ENCODE data around the gene PIEZO2.
"Not testable (repeated sequence)": the region's sequence is repeated elsewhere in the genome, so short reads cannot be mapped to it uniquely, and the experiment has no call there.

PIEZO2 gene

GRCh38 chr18:11148680-11149440 is 509 bp downstream of the PIEZO2 start:
- DNase-seq (ENCODE audit: low read depth in 2 of 2) = no peak

GRCh38 chr18:11147962-11148679 is 1.2 kb downstream of the PIEZO2 start:
- no peak for DNase-seq (ENCODE audit: low read depth in 2 of 2)

GRCh38 chr18:11147371-11147951 is 1.9 kb downstream of the PIEZO2 start:
- no peak for DNase-seq (ENCODE audit: low read depth in 2 of 2)

DNA sequence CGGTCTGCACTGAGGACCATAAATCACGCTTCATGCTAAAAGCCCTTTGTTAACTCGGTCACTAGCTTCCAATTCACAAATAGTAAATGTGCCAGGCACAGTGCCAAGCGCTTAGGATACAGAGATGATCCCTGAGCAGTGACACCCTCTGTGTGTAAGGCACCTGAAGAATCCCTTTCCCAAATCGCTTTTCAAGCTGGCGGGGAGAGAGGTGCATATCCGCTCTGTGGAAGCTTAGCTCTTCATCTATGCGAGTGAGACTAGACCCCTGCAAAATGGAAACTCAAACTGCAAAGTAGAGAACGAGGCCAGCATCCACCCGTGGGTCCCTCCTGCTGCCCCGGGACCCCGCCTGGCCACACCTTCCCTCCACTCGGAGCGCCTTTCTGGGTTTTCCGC is 2.4 kb downstream of the PIEZO2 start:
- DNase-seq (ENCODE audit: low read depth in 2 of 2) = no peak

GRCh38 chr18:11146238-11146946 is 3.0 kb downstream of the PIEZO2 start:
- no peak for DNase-seq (ENCODE audit: low read depth in 2 of 2)

DNA sequence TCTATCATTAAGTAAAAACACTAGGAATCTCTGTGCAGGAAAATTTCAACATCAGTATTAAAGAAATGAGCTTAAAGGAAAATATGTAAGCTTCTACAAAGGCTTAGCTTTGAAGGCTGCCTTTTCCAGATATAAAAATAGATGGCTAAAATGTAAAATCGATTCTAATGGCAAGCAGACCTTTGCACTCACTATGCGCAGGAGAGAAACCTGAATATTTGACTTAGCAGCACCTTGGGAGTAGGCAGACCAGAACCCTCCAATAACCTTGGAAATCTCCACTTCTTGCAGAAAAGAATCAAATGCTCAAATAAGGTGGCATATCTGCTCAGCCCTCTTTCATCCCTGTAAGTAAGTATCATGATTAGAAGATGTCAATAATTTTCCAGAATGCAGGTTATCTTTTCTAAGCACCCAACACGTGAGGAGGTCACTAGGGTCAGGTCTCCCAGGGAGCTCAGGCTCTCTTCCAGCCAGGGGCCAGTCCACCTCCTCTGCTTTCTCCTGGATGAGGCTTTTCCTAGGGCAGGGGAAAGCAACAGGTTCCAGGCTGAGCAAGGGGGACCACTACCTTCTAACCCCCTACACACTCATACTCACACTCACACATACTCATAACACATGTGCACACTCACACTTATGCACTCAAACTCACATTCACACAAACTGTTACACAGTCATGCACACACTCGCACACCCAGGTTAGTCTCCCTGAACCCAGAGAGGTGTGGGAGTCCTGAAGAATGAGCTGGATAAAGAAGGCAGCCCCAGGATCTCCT is 3.8 kb downstream of the PIEZO2 start:
- no peak for DNase-seq (ENCODE audit: low read depth in 2 of 2)

GRCh38 chr18:11137400-11137799 is 12.0 kb downstream of the PIEZO2 start:
- DNase-seq (ENCODE audit: low read depth in 2 of 2) = no peak

DNA sequence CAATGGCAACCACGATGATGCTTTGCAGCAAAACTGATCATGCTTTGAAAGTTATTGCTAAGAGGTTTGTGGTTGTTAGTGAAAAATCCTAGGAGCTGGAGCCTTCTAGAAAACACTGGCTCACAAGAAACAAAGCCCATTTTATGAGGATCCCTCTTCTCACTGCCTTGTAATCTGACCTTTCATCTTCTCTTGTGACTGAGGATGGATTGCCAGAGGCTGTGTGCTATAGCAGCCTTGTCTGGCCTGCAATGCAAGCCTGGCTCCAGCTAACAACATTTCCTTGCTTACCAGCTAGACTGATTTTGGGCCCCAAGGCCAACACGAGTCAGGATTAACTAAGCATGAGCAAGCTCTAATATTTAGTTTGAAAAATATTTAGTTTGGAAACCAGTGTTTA is 13.1 kb downstream of the PIEZO2 start:
- no peak for DNase-seq (ENCODE audit: low read depth in 2 of 2)

DNA sequence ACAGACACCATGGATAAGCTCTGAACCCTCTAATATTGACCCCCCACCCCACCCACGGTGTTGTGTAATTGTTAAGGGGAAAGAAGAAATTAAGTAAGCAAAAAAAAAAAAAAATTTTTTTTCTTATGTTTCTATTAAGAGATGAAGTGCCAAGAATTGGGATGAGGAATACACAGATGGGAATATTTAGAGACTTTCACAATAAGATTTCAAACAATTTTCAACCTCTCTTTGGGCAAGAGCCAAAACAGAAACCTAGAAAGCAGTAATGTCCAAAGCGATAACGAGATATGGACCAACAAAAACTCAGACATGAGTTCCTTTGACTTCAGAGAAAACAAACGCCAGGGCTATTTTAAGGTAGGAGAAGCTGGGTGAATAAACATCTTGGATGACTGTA is 14.4 kb downstream of the PIEZO2 start:
- no peak for DNase-seq (ENCODE audit: low read depth in 2 of 2)

DNA sequence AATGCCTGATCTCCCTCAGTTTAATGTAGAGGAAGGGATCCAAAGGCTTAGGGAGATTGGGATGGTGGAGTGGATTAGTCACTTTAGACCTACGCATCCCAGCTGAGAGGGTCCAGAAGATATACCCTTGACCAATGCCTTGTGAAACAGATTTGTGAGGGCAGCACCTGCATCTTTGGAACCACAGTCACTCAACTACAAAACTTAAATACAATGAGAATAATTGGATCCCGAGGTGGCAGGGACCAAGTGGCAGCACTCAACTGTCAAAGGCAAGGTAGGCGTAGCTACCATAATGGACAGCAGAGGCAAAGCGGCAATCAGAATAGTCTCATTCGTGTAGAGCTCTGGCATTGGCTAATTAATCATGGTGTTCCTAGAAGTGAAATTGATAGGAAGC is 20.3 kb downstream of the PIEZO2 start:
- not testable (repeated sequence) for DNase-seq (ENCODE audit: low read depth in 2 of 2)

GRCh38 chr18:11125492-11126315 is 23.7 kb downstream of the PIEZO2 start:
- no peak for DNase-seq (ENCODE audit: low read depth in 2 of 2)

DNA sequence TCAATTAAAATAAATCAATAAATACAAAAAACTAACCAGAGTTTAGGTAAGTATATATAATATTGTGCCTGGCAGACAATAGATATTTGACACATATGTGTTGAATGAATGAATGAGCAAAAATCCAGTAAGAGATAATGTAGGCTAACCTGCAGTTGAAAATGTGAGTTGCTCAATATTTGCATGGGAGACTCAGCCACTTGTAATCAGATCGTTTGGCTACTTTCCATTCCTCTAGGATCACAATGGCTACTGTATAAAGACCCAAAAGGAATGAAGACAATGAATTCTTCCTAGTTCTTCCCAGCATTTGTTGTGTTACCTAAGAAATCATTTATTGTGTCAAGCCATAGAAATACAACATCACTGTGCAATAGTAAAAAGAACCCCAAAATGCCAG is 25.3 kb downstream of the PIEZO2 start:
- no peak for DNase-seq (ENCODE audit: low read depth in 2 of 2)

GRCh38 chr18:11121443-11121849 is 27.9 kb downstream of the PIEZO2 start:
- DNase-seq (ENCODE audit: low read depth in 2 of 2) = no peak

- no peak for DNase-seq (ENCODE audit: low read depth in 2 of 2)
These were observed 29.3 kb downstream of the PIEZO2 start for GRCh38 chr18:11119959-11120587.

- no peak for DNase-seq (ENCODE audit: low read depth in 2 of 2)
These were observed 29.8 kb downstream of the PIEZO2 start for GRCh38 chr18:11119550-11119949.

GRCh38 chr18:11118051-11118766 is 31.2 kb downstream of the PIEZO2 start:
- no peak for DNase-seq (ENCODE audit: low read depth in 2 of 2)

GRCh38 chr18:11115276-11115675 is 34.1 kb downstream of the PIEZO2 start:
- no peak for DNase-seq (ENCODE audit: low read depth in 2 of 2)

DNA sequence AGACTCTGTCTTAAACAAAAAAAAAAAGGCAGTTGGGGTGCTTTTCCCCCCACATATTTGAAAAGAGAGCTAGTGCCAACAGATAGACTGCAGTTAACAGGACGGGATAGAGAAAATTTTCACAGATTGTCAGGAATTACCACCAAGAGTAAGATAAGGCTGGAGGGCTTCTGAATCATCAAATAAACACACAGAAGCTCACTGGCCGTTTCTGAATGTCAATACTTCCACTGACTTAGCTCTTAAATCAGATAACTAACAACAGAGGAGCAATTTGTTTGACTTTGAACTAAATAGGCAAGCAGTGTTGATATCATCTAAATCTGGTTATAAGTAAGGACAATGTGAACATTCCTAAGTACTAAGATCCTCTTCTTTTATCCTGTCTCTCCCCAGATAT is 34.7 kb downstream of the PIEZO2 start:
- DNase-seq (ENCODE audit: low read depth in 2 of 2) = no peak

GRCh38 chr18:11113937-11114336 is 35.4 kb downstream of the PIEZO2 start:
- no peak for DNase-seq (ENCODE audit: low read depth in 2 of 2)

All from stimulated activated CD8-positive, alpha-beta memory T cell treated with anti-CD3 and anti-CD28 coated beads, Interleukin-15, amount 100 ng/mL, for 4 hours (primary cell).